HG02798 (cell line): Measurements from ENCODE around the gene METTL22.

ENCODE experiments used
- ATAC-seq: cut with Tn5 transposase; IDR thresholded peaks from one replicate; pipeline ENCODE4 v1.9.1; 2021; ENCODE audit warnings: mild to moderate bottlenecking; ENCODE audit not compliant: unreplicated experiment, poor library complexity

The METTL22 gene

DNA sequence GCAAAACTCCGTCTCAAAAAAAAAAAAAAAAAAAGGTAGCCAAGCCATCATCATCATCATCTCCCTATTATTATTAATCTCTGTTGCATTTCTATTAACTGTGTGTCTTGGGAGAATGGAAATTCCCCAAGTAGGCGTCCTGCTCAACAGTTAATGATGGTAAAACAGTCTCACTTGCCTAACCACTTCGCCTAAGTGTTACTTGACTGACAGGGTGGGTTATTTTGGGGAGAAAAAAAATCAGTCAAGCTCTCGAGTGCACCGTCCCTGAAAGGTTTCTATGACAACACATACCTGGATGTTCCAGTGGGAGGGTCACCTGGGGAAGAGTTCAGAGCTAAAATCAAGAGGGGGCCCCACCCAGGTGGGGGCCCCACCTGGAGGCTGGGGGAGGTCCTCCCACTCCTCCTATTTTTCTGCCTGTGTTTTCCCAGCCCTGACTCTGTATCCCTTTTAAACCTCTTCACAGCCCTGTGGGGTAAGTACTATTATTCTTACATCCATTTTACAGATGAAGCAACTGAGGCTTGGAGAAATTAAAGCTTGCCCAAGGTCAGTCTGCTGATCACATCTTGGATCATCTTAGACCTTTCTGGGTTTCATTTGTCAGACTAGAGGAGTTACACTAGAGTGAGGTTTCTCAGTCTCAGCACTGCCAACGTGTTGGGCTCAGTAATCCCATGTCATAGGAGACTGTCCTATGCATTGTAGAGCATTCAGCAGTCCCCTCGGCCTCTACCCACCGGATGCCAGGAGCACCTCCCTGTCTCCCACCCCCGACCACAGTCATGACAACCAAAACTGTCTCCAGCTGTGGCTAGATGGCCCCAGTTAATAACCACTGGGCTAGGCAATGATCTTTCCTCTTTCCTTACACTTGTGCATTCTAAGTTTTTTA, 41.9 kb downstream of the METTL22 start:
- ATAC-seq: no peak

DNA sequence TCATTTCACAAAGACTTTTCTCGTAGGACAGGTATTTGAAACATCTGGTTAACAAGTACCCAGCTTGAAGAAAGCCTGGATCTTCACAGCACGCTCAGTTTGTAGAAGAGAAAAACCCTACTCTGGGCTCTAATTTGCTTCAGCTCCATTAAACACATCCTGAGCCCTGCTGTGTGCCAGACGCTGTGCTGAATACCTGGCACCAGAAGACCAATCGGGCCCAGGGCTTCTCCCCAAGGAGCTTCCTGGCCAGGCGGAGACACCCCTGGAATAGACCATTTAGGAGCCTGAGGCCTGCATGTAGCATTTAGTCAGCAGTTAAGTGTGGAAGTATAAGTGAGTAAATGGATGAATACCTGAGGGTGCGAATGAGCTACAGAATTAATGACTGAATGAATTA, 44.0 kb downstream of the METTL22 start:
- ATAC-seq: no peak

DNA sequence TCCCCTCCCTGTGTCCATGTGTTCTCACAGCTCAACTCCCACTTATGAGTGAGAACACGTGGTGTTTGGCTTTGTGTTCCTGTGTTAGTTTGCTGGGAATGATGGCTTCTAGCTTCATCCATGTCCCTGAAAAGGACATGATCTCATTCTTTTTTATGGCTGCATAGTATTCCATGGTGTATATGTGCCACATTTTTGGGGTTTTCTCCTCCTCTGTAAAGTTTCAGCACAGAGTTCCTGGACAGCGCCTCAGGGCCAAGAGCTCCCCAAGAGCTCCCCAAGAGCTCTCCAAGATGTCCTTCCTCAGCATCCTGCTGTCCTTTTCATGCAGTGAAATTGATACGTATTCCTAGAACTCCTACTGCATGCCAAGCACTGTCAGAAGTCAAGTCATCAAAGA, 46.0 kb downstream of the METTL22 start:
- ATAC-seq: no peak

DNA sequence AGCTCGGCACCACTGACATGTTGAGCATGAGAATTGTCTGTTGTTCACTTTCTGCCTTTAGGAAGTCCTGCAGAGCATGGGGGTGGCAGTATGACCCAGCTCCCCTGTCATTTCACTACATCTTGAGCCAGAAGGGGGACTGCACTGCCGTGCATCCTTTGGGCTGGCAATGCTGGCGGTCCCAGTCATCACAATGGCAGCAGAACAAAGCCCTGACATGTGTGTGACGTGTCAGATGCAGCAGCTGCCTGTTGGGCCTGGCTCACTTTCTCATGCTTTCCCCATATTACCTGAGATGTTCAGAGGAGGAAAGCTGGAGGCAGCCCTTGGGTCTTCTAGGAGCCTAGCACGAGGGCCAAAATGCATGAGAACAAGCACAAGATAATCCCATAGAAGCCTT, 46.6 kb downstream of the METTL22 start:
- ATAC-seq: no peak

DNA sequence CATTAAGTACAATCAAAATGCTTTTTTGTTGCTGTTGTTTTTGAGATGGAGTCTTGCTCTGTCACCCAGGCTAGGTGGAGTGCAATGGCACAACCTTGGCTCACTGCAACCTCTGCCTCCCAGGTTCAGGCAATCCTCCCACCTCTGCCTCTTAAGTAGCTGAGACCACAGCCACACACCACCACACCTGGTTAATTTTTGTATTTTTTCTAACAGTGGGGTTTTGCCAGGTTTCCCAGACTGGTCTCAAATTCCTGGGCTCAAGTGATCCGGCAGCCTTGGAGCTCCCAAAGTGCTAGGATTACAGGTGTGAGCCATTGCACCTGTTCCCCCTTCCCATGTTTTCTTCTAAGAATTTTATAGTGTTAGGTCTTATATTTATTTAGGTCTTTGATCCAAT, 48.0 kb downstream of the METTL22 start:
- no peak for ATAC-seq

DNA sequence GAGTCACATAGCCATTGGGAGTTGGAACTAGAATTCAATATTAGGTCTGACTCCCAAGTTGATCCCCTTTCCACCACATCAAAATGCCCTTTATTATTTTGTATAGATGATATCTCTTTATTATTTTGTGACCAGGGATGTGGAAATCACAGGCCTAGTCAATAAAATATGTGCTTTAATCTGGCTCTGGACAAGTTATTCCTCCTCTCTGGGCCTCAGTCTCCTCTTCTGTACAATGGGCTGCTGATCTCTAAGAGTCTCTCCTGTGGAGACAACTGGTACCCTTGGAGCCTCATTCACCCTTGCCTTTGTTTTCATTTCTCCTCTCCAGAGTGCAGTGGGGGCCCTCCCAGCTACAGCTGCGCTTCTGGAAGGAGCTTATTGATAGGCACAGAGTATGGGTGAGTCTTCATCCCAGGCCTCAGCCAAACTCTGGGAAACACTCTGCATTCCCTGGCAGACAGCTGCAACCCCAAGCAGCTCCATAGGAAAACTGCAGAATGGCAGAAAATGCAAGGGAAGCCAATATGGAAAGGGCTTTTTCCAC, 48.6 kb downstream of the METTL22 start:
- no peak for ATAC-seq

DNA sequence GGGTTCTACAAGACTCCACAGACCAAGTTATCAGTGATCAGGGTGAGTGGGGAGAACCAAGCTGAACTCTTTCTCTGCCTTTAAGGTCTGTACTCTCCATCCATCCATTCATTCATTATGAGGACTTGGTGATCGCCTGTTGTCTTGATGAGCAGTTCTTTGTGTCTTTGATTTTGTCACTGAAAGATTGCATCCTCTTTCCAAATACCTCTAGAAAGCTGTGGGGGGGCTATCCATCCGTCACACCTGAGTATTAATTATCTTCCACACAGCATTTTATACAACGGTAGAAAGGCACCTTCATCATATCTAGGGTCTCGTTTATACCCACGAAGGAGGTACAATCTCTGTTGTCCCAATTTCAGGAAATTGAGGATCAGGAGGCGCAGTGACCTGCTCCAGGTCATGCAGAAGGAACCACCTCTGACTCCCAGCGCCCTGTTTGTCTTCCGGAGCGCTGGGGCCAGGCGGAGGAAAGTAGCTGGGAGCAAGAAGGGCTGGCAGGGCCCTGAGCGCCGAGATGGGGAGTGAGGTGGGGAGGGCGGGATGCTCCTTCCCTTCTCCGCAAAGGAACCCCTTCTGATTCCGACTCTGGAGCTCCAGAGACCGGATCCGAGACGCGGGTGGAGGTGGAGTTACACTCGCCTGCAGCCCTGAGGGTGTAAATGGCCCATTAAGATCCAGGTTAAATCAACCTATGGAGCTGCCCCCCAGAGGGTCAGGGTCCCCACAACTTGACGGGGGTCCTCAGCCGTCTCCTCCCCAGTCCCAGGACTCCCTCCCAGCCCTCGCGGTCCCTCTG, 52.3 kb downstream of the METTL22 start:
- peak; percentile 38 for ATAC-seq

DNA sequence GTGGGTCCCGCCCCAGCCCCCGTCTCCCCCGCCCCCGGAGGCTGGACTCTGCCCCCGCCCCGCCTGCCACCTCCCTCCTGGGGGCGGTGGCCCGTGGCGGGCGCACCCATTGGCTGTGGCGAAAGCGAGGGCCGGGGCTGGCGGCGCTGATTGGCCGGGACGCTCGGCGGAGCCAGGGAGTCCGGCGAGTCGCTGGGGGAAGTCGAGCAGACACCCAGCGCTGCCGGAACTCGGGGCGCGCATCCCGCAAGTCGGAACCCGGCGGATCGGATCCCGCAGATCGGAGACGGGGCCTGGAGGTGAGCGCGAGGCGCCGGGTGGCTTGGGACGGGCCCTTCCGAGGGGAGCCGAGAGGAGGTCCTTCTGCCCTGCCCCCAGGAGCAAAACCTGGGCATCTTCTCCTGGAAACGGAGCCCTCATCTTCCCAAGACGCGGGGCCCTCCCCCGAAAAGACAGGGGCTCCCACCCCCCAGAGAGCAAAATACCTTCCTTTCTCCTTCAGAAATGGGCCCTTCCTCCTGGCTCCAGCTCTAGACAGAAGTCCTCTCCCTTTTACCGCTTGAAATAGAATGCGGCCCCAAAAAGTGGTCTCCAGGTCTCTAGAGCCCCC, 53.0 kb downstream of the METTL22 start, which contains the start of gene ABAT:
ABAT (plus strand) TSS at position 205 of the 610 bp plus-strand sequence. CDS start 61,123 bp downstream, outside the sequence.
- peak; percentile 100 for ATAC-seq

DNA sequence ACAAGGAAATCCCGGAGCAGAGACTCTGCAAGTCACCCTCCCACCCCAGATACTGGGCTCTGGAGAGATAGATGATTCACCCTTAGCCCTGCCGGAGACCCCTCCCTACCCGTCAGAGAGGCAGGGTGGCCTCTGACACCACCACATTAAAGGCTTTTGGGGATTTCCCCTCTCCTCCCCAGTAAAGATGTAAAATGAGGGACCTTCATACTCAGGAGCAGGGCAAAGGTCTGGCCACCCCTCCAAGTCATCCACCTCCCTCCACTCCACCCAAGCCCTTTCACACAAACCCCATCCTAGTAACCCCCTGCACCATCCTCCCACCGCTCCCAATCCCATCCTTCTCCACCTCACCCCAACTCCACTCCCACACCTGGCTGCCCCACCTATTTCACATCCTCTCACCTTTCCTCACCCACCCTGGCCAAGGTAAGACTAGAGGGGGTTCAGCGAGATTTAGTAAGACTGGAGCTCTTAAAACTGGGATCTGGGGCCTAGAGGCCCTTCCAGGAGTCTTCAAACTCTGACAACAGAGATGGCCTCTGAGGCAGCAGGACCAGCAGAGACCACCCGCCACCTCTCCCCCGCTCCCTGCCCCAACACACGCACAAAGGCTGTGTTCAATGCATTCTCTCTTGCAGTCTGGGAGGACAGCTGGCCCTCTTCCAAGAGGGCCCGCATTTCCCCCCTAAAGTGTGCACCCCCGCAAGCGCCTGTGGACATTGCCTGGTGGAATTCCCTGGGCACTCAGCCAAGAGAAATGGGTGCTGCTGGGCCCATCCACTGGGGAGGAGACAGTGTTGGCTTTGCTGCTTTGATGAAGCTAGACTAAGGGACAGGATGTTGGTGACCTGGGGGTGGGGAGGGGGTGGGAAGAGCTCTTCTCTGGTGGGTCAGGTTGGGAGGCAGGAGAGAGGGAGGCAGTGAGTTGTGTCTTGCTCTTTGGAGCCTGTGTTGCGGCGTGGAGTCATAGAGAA, 54.0 kb downstream of the METTL22 start:
- no peak for ATAC-seq

DNA sequence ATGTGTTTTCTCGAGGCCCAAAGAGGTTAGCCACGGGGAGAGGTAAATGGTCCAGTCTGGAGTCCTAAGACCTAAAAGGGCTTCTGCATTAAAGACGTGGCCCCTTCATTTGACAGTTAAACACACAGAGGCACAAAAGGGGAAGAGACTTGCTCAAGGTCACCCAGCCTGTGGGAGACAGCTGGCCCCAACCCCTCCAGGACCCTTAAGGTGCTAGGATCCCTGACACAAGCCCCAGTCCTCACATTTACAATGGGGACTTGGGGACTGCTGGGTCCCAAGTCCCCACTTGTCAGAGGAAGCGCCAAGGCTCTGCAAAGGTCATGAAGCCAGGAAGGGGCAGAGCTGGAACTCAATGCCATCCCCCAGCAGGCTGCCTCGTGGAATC, 54.7 kb downstream of the METTL22 start:
- ATAC-seq: no peak

DNA sequence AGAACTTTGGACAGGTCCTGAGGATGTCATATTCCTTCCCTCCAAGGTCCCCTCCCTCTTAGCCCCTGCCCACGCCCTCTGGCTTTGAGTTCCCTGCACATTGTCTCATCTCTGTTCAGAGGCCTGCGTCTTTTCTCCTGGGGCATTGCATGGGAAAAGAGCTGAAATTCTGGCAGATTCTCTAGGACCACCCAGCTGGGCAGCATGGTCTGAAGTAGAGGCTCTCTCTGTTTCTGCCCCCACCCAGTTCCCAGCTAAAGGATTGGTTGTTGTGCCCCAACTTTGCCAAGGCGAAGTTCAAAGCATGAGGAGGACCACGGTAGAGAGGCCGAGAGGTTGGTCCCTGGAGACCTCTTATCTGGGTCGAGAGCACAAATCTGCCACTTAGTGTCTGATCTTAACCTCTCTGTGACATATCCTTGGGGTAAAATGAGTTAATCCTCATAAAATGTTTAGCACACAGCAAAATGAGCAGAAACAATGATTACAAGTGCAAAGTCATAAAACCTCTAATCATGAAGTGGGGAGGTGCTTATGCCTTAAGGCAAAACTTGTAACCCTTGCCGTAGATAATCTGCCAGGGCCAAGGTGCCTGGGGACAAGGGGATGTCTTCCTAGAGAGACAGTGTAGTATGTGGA, 55.4 kb downstream of the METTL22 start:
- ATAC-seq: no peak

DNA sequence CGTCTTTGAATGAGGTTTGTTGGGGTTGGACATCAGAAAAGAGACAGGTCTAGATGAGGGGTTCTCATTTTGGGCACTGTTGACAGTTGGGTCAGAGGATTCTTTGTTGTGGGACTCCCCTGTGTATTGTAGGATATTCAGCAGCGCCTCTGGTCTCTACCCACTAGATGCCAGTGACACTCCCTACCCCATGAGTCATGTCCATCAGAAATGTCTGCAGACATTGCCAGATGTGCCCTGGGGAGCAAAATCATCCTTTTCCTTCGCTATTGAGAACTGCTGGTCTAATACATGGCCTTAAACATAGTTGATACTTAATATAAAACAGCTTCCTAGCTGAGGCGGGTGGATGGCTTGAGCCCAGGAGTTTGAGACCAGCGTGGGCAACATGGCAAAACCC, 56.0 kb downstream of the METTL22 start:
- ATAC-seq: no peak

DNA sequence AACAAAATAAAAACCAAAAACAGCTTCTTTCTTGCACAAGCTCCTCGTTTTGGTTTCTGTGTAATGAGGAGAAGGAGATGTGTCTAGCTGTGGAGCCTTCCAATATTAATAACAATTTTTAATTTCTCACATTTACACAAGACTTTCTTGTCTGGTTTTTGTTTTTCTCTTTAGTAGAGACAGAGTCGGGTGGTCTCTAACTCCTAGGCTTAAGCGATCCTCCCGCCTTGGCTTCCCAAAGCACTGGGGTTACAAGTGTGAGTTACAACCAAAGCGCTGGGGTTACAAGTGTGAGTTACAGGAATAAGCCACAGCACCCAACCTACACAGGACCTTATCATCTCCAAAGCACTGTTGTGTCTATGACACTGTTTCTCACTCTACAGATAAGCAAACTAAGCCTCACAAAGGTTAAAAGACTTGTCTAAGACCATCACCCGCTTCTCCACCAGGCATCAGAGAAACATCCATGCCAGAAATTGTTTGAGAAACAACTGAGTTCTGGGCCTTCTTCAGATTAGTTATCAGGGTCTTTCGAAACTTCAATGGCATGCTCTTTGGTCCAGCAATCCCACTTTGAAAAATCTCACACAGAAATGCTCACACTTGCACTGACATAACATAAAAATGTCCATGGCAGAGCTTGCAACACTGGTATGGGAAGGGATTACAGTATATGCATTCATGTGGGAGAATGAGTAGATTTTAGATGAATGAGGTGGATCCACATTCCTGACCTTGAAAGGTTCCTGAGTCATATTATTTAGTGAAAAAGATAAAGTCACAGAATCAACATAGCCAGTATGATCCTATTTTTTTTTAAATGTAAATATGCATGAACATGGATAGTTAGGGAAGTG, 56.8 kb downstream of the METTL22 start:
- ATAC-seq: no peak

DNA sequence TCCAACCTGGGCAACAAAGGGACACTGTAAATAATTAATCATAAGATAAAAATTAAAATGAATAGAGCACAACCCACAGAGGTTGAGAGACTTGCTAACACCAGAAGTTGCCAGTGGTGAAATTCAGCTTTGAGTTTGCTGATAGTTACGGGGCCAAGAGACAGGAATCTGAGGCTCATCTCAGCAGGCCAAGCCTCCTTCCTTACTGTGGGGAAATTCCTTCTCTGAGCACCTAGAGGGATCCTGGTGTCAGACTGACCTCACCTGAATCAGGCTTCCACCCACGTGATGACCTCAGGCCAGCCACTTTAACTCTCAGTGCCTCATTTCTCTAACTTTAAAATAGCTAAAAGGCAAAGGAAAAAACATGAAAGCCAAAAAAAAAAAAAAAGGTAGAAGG, 57.7 kb downstream of the METTL22 start:
- ATAC-seq: no peak

DNA sequence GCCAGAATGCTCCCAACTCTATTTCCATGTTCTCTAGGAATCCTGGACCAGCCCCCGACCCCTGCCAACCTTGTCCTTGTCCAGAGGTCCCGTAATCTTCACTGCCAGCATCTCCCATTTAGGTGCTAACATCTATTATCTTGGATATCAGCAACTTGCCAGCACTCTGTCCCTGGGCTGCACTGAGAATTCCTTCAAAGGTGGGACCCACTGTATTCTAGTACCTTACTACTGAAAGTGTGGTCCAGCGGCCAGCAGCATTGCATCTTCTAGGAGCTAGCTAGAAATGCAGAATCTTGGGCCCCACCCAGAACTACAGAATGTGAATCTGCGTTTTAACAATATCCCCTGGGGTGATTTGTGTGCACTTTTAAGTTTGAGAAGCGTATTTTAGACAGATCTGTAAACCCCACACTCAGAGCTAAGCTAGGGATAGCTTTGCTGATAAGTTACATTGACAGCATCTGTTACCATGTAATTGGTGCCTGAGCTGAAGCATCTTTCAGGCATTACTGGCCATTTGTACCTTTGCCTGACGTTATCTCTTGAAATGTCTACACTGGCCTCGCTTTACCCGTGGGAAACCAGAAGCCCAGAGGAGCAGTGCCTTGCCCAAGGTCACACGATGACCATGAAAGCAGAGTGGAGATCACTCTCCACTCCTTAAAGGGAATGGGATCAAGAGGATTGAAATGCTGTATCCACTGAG, 61.2 kb downstream of the METTL22 start:
- ATAC-seq: no peak

DNA sequence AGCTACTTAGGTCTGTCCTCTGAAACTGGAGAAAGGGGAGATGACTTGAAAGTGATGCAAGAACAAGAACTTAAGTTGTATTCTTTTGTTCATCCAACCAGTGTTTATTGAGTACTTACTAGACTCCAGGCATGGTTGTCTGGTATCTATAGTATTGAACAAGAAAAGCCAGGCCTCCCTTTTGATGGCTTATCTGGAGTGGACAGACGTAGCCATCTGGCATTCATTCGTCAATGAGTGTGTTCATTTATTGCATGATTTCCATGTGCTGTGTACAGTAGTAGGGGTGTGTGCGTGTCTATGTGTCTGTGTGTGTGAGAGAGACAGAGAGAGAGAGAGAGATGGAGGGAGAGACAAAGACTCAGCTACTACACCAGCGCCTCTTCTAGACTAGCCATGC, 62.1 kb downstream of the METTL22 start:
- no peak for ATAC-seq

DNA sequence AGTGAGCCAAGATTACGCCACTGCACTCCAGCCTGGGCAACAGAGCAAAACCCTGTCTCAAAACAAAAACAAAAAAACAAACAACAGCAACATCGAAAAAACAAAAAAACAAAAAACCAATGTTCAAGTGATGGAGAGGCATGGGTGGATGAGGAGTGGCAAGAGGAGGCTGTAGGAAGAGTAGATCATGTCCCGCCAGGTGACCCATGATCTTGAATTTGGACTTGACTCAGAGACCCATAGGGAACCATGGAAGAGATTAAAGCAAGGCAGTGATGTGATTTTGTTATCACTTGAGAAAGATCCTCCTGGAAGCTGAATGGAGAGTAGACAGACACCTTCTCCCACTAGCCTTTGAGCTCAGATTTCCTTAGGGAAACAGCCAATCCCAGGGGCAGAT, 64.1 kb downstream of the METTL22 start:
- no peak for ATAC-seq
